Fibroblast of mammary gland (primary cell): Measurements from ENCODE around the gene OR1L8.
A peak's percentile ranks its signal among the peaks of the same experiment; 100 is the strongest.
"Not testable (repeated sequence)": the region's sequence is repeated elsewhere in the genome, so short reads cannot be mapped to it uniquely, and the experiment has no call there.

Source experiments
- DNase-seq: peaks from one replicate; pipeline ENCODE4 v3.0.0-alpha.2; 2010; ENCODE audit warnings: low read depth
- H3K4me3 ChIP-seq: 2 replicates; pipeline ENCODE4 v1.5.1; 2011; ENCODE audit warnings: low read depth, mild to moderate bottlenecking, low read length, moderate library complexity; ENCODE audit not compliant: control insufficient read depth
- CTCF ChIP-seq: conservative IDR thresholded peaks from 2 replicates; pipeline ENCODE4 v1.5.1; 2011; ENCODE audit warnings: low read depth, low read length, inconsistent platforms; ENCODE audit not compliant: control insufficient read depth, insufficient read depth

Gene OR1L8

GRCh38 chr9:122583284-122583683, at the start of gene OR1L8:
TSS of gene OR1L8 (minus strand) at chr9:122583384. CDS start at chr9:122568477, 14,907 bp downstream.
- not testable (repeated sequence) for DNase-seq, H3K4me3 ChIP-seq

- no peak overlapping the region for H3K4me3 ChIP-seq
- no peak for TF ChIP-seq CTCF
Observed at GRCh38 chr9:122619996-122620395, 36.8 kb upstream of the OR1L8 start.

GRCh38 chr9:122614362-122614761, 31.2 kb upstream of the OR1L8 start, which contains the start of gene OR1Q1:
TSS of gene OR1Q1 (plus strand) at chr9:122614738. CDS start at chr9:122614738, 0 bp downstream.
- TF ChIP-seq CTCF = no peak
- DNase-seq = no peak
- H3K4me3 ChIP-seq = no peak within 1 kb of the TSS

More at GRCh38 chr9:122619996-122620395, 36.8 kb upstream of the OR1L8 start:
- no peak for DNase-seq

GRCh38 chr9:122609804-122610203, 26.6 kb upstream of the OR1L8 start:
- TF ChIP-seq CTCF = no peak
- DNase-seq = no peak
- H3K4me3 ChIP-seq = no peak overlapping the region

- DNase-seq = no peak
- no peak for TF ChIP-seq CTCF
- no peak overlapping the region for H3K4me3 ChIP-seq
Observed at GRCh38 chr9:122606587-122606986, 23.4 kb upstream of the OR1L8 start.

- no peak overlapping the region for H3K4me3 ChIP-seq
- no peak for TF ChIP-seq CTCF
Observed at GRCh38 chr9:122605691-122606090, 22.5 kb upstream of the OR1L8 start.

GRCh38 chr9:122580360-122580759, 2.8 kb downstream of the OR1L8 start:
- peak; percentile 61 for DNase-seq
- no peak for TF ChIP-seq CTCF
- H3K4me3 ChIP-seq = no peak overlapping the region

More at GRCh38 chr9:122605691-122606090, 22.5 kb upstream of the OR1L8 start:
- DNase-seq = no peak
